ENCODE data around the gene TAC4. TPM values are rescaled to one million over a fixed set of nuclear protein-coding genes. Genes with fewer than 3 reads are reported as not detected.

TAC4 gene
- total RNA-seq, 1 experiment from 2014 or later = not detected

- H3K27ac Mint-ChIP-seq = no peak overlapping the region
- DNase-seq = no peak
Measured at GRCh38 chr17:49848739-49849138, 870 bp upstream of the TAC4 start.

More at GRCh38 chr17:49848739-49849138, 870 bp upstream of the TAC4 start:
- H3K27ac ChIP-seq (ENCODE audit: insufficient read length, low read depth, low read length) = no peak overlapping the region
- H2BK15ac ChIP-seq (ENCODE audit: low read depth, low read length) = no peak overlapping the region
- no peak overlapping the region for H2AFZ ChIP-seq (ENCODE audit: low read length)
- no peak overlapping the region for H2BK12ac ChIP-seq (ENCODE audit: insufficient read length, low read depth, low read length)
- H3K79me2 ChIP-seq (ENCODE audit: insufficient read depth, low read length) = no peaks in the 10 kb centered on the region
- no peaks in the 10 kb centered on the region for H4K20me1 ChIP-seq (ENCODE audit: control insufficient read depth, insufficient read depth, insufficient read length)
- no peak overlapping the region for H3T11ph ChIP-seq (ENCODE audit: low read length)
- no peak overlapping the region for H3K4me3 Mint-ChIP-seq
- H3K4me1 Mint-ChIP-seq = peaks cover 18 to 25% of the 10 kb centered on the region in 2 experiments
- peaks cover 40% of the 10 kb centered on the region for H3K27me3 Mint-ChIP-seq (ENCODE audit: low read depth)
- no peak overlapping the region for H3K9ac ChIP-seq (ENCODE audit: extremely low read depth, insufficient read length, low read length)
- H3K79me1 ChIP-seq (ENCODE audit: insufficient read depth, low read depth, low read length, poor library complexity, severe bottlenecking) = no peaks in the 10 kb centered on the region
- H2AK5ac ChIP-seq (ENCODE audit: insufficient read length, low read length) = no peak overlapping the region
- H3K23ac ChIP-seq (ENCODE audit: insufficient read length, low read depth, low read length) = no peak overlapping the region
- H2BK20ac ChIP-seq (ENCODE audit: low read depth, low read length, poor library complexity, severe bottlenecking) = no peak overlapping the region
- H2BK120ac ChIP-seq (ENCODE audit: low read depth, low read length, poor library complexity, severe bottlenecking) = no peak overlapping the region
- no CpG with 5 or more reads among the region's 5 CpGs for WGBS (ENCODE audit: extremely low coverage, insufficient read length, low lambda C conversion rate)
- H3K36me3 Mint-ChIP-seq (ENCODE audit: insufficient read depth in 1 of 3, low read depth in 3 of 3) = peaks cover 4 to 10% (median 4%) of the 10 kb centered on the region in 3 experiments; a peak in 4 of 7 replicates
- H4K8ac ChIP-seq (replicated peaks; ENCODE audit: insufficient read length, low read depth, low read length) = no peak overlapping the region
- H3K9me3 ChIP-seq (ENCODE audit: control insufficient read depth, low read depth, low read length) = no peaks in the 10 kb centered on the region
- no peak overlapping the region for H3K14ac ChIP-seq (ENCODE audit: insufficient read depth, low read length)
- no peak overlapping the region for H3K18ac ChIP-seq (ENCODE audit: insufficient read length, low read depth, low read length)
- H4K5ac ChIP-seq (ENCODE audit: insufficient read length, low read depth, low read length) = no peak overlapping the region
- no peaks in the 10 kb centered on the region; the same call in 1 of the 2 replicates for H3K27me3 ChIP-seq (ENCODE audit: insufficient read depth, low read length)
- no peaks in the 10 kb centered on the region for H3K9me3 Mint-ChIP-seq
- no peak overlapping the region for H3K4me2 ChIP-seq (ENCODE audit: insufficient read depth, insufficient read length, low read length)
- H3K4ac ChIP-seq (ENCODE audit: low read depth, low read length) = no peak overlapping the region
- no peak overlapping the region for H4K91ac ChIP-seq (ENCODE audit: insufficient read length, low read depth, low read length)
- peaks cover 3% of the 10 kb centered on the region for H3K23me2 ChIP-seq (ENCODE audit: insufficient read length, low read depth, low read length, poor library complexity, severe bottlenecking)
- TF ChIP-seq, protein P1, sequence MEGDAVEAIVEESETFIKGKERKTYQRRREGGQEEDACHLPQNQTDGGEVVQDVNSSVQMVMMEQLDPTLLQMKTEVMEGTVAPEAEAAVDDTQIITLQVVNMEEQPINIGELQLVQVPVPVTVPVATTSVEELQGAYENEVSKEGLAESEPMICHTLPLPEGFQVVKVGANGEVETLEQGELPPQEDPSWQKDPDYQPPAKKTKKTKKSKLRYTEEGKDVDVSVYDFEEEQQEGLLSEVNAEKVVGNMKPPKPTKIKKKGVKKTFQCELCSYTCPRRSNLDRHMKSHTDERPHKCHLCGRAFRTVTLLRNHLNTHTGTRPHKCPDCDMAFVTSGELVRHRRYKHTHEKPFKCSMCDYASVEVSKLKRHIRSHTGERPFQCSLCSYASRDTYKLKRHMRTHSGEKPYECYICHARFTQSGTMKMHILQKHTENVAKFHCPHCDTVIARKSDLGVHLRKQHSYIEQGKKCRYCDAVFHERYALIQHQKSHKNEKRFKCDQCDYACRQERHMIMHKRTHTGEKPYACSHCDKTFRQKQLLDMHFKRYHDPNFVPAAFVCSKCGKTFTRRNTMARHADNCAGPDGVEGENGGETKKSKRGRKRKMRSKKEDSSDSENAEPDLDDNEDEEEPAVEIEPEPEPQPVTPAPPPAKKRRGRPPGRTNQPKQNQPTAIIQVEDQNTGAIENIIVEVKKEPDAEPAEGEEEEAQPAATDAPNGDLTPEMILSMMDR (conservative IDR thresholded peaks at IDR 0.05) = no peak
- H3K56ac ChIP-seq (ENCODE audit: insufficient read length, low read depth, low read length) = no peak overlapping the region
- no peak overlapping the region for H2BK5ac ChIP-seq (ENCODE audit: insufficient read length, low read length)
- H3K4me1 ChIP-seq (ENCODE audit: insufficient read depth, low read length) = no peaks in the 10 kb centered on the region
